Smooth muscle cell of the brain vasculature (primary cell): Measurements from ENCODE around the gene SYT6.
"Not testable (repeated sequence)": the region's sequence is repeated elsewhere in the genome, so short reads cannot be mapped to it uniquely, and the experiment has no call there.

Experiments used
- DNase-seq: peaks from one replicate; pipeline ENCODE4 v3.0.0-alpha.2; 2012; ENCODE audit warnings: low read depth, low spot score

The SYT6 gene

DNA sequence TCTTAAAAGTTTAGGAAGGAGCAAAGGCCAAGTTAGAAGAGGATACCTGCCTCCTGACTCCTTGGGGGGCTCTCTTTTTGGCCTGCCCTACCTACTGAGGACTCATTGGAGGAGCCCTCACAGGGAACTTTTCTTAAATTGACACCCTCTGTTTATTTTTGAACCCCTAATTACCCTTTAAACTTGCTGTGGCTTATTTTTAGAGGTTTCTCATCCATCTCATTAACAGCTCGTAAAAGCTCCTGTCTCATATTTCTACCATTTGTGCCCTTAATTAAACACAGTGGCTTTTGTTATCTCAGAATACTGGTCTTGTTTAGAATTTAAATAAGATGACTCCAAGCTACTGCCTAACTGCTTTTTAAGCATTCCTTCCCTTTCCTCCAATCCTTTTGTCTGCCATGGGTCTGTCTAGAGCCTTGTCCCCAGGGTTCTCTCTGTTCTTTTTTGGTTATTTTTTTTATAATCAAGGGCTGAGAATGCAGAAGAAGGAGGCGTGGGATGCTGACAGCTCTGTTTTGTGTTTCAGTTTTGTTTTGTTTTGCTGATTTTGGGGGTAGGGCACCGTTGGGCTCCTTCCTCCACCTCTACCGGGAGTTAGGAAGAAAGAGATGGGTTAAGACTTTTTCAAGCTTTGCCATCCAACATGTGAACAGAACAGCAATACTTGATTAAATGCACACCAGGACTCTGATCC is 78.0 kb downstream of the SYT6 start:
- no peak for DNase-seq

DNA sequence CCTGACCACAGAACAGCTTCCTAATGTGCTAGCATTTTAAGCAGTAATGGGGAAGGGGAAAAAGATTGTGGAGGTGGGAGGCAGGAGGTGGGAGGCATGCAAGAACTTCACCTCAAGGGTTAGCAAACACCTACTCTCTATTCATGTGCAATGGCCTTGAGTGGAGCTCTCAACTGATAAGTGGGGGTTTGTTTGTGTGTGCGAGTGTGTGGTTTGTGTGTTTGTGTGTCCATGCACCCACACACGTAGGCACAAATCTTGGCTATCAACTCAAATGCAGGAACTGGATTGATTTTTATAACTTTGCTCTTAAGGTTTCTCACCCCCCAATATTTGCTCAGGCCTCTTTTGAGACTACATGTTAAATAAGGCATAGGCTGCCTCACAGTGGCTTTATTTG is 78.6 kb downstream of the SYT6 start:
- DNase-seq = no peak

DNA sequence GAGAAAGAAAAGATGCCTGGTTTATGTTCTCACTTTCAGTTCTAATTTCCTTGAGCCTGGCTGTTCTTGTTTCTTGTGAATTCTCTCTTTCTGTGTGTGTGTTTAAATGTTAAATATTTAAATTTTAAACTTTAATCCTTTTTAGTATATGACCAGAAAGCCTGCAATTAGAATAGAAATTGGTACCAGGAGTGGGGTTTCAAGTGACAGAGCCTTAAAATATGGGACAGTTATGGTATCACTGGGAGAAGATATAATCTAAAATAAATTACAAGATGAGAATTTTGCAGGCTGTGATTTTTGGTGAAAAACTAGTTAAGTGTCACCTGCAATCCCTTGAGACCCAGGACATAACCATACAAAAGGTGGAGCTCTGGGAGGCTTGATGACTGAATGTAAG is 81.4 kb downstream of the SYT6 start:
- DNase-seq = no peak

DNA sequence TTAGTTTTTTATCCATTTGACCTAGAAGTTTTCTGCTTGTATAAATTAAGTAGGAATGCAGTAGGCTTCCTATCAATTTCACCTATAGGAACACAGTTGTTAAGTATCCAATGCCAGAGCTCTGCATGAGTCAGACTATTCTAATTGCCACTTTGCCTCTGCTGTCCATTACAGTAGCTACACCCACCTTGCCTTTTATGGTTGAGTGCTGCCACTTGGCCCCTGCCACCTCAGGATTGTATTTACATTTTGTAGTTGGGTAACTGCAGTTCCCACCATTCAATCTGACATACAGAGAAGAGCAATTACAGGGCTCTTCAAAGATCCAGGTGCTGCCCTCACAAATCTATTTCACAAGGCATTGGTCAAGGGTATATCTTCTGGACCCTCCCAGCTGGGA is 83.9 kb downstream of the SYT6 start:
- not testable (repeated sequence) for DNase-seq

- not testable (repeated sequence) for DNase-seq
Observed at GRCh38 chr1:114068684-114069083, 85.0 kb downstream of the SYT6 start.

DNA sequence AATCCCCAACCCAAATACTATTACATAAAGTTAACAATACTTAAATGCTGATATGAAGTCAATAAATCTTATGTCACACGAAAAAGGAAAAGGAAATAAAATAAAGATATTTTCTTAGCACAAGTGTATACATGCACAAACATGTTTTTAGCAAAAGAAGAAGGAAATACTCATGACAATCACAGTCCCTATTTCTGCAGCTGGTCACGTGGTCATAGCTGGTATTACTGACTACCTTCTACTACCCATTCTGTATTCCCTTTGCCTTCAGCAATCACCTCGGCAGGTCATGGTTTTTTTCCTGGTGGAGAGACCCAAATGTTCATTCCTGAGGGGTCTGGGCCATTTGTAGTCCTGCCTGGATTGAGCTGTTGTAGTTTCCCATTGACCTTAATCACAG is 88.0 kb downstream of the SYT6 start:
- not testable (repeated sequence) for DNase-seq

DNA sequence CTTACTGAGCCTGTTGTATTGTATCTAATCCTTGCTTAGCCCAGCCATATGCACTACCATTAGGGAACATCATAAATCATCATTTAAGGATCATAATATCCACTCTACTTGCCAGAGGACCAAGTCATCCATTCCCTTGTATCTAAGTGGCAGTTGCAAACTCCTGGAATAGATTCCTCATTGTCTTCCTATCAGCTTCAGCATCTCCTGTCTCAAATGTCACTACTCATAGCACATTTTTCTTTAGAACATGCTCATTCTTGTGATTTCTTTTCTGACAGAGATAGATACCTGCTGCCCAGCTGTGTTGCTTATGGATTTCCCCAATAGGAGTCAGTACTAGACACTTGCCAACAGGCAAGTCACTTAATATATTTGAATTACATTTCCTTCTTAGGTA is 90.1 kb downstream of the SYT6 start:
- DNase-seq = no peak

DNA sequence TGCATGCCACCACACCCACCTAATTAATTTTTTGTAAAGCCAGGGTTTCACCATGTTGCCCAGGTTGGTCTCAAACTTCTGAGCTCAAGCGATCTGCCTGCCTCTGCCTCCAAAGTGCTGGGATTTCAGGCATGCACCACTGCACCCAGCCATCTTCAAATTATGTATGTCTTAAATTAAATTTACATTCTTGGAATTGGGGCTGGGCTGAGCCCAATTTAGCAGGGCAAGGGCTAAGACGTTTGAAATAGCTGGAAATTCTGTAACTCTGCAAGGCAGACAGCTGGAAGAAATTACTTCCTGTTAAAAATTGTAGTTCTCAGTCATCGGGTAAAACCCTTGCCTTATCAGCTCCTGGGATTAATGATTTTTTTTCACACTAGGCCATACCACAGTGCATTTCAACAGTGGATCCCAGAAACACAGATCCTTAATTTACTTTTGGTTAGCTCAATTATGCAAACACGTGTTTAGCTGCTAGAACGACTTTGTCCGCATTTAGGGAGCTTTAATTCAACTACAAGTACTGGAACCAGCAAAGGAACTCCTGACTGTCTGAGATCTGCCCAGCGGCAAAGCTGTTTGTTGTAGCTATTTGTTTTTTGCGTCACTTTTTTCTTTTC is 91.1 kb downstream of the SYT6 start:
- no peak for DNase-seq

GRCh38 chr1:114061121-114061830 is 92.4 kb downstream of the SYT6 start:
- DNase-seq = no peak

GRCh38 chr1:114058236-114058635 is 95.4 kb downstream of the SYT6 start:
- not testable (repeated sequence) for DNase-seq

DNA sequence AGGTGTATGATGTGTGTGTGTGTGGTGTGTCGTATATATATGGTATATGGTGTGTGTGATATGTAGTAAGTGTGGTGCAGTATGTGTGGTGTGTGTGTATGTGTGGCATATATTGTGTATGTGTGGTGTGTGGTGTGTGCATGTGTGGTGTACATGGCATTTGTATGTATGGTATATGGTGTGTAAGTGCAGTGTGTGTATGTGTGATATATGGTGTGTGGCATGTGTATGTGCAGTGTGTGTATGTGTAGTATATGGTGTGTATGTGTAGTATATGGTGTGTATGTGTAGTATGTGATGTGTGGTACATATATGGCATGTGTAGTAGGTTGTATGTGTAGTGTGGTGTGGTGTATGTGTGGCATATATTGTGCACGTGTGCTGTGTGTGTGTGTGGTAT is 99.5 kb downstream of the SYT6 start:
- no peak for DNase-seq

GRCh38 chr1:114048232-114048631 is 105.4 kb downstream of the SYT6 start:
- no peak for DNase-seq

- DNase-seq = no peak
Observed at GRCh38 chr1:114043548-114043947, 110.1 kb downstream of the SYT6 start.

DNA sequence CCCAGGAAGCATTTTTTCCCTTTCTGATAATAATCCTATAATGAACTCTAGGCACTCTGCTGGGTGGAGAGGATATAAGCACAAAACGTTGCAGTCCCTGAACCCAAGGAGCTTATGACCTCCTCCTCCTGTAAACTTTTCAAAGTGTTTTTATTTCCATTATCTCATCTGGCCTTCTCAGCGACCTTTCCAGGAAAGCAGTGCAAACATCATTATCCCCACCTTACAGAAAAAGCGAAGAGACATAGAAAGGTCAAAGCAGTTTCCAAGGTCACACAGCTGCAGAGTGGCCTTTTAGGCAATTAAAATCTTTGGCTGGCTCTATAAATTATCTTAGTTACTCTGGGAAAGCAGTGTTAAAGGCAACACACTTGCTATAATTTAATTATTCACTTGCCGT is 110.6 kb downstream of the SYT6 start:
- DNase-seq = no peak

DNA sequence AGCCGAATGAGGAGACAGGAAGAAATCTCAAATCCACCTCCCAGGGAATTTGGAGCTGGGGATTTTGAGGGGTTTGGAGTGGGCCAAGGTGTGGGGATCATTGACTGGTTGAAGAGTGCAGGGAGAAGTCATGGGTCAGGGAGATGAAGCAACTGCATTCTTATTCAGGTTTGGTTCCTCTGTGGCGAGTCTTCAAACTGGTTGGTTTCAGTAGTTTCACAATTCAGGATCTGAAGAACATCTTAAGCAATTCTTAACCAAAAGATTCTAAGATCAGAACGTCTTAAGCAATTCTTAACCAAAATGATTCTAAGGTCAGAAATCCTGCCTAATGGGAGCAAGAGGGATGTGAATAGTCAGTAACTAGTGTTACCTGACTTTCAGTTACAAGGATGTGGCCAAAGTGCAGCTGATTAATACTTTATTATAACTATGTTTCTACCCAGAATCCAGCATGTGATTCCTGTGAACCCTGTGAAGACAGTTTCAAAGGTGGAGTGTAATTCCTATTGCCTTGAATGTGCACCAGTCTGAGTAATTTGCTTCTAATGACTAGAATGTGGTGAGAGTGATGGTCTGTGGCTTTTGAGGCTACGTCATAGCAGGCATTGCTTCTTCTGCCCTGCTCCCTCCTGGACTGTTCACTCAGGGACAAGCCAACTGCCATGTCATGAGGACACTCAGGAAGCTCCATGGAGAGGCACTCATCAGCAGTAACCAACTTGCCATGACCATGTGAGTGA is 113.2 kb downstream of the SYT6 start:
- no peak for DNase-seq
